A673 (cell line): Measurements from ENCODE around the gene CNTN1. TPM values are rescaled to one million over a fixed set of nuclear protein-coding genes. Genes with fewer than 3 reads are reported as not detected.

Experiments used
- BruUV-seq: library from RNA; stranded (reverse); fragments of 400-500 nt; replicated peaks from 2 replicates; lab custom pipeline; 2021; lab: Mats Ljungman, UMichigan
- CTCF ChIA-PET: fragments of 300-600 bp; sonication (Branson Sonifier 250); formaldehyde crosslinking; loops from one replicate; lab custom pipeline; 2022; ENCODE audit warnings: antibody characterized with exemption; lab: Charles Lee
- POLR2A ChIA-PET: fragments of 300-600 bp; sonication (Branson Sonifier 250); formaldehyde crosslinking; loops from one replicate; lab custom pipeline; 2022; ENCODE audit warnings: antibody characterized with exemption; ENCODE audit not compliant: low non-redundant PET; lab: Charles Lee
- DNase-seq: peaks from one replicate; pipeline ENCODE4 v3.0.0-alpha.2; 2015; ENCODE audit warnings: low spot score
- H3K27ac ChIP-seq: fragments of 200-600 bp; sonication (generic); 2 replicates; pipeline ENCODE4 v1.5.1; 2016; ENCODE audit warnings: mixed run types, low read depth, mild to moderate bottlenecking, mixed read lengths, antibody characterized with exemption, low read length; ENCODE audit not compliant: poor library complexity, severe bottlenecking
- H3K27me3 ChIP-seq: fragments of 200-600 bp; sonication (generic); replicated peaks from 2 replicates; pipeline ENCODE4 v1.6.1; 2017; ENCODE audit warnings: mixed run types, low read depth, mild to moderate bottlenecking, mixed read lengths, antibody characterized with exemption, low read length; ENCODE audit not compliant: insufficient read depth, poor library complexity
- H3K36me3 ChIP-seq: fragments of 200-600 bp; sonication (generic); 2 replicates; pipeline ENCODE4 v1.6.1; 2016; ENCODE audit warnings: mixed run types, mild to moderate bottlenecking, mixed read lengths, antibody characterized with exemption, low read length; ENCODE audit not compliant: insufficient read depth, poor library complexity, severe bottlenecking
- H3K4me1 ChIP-seq: fragments of 200-600 bp; sonication (generic); 2 replicates; pipeline ENCODE4 v1.6.1; 2017; ENCODE audit warnings: mixed run types, mild to moderate bottlenecking, mixed read lengths, antibody characterized with exemption, low read length; ENCODE audit not compliant: insufficient read depth, poor library complexity, severe bottlenecking
- H3K4me3 ChIP-seq: fragments of 200-600 bp; sonication (generic); 2 replicates; pipeline ENCODE4 v1.5.1; 2016; ENCODE audit warnings: low read depth, mixed run types, mild to moderate bottlenecking, mixed read lengths, low read length; ENCODE audit not compliant: poor library complexity, severe bottlenecking
- H3K9me3 ChIP-seq: fragments of 200-600 bp; sonication (generic); 2 replicates; pipeline ENCODE4 v1.6.1; 2016; ENCODE audit warnings: mixed run types, low read depth, mild to moderate bottlenecking, mixed read lengths, antibody characterized with exemption, low read length; ENCODE audit not compliant: poor library complexity, severe bottlenecking
- EZH2 ChIP-seq: fragments of 200-600 bp; sonication (generic); IDR thresholded peaks from 2 replicates; pipeline ENCODE4 v1.6.1; 2017; ENCODE audit warnings: borderline replicate concordance, low read depth, mild to moderate bottlenecking, mixed read lengths, antibody characterized with exemption, low read length; ENCODE audit not compliant: poor library complexity, severe bottlenecking
- intact Hi-C: fragments of 100-400 bp; cut with micrococcal nuclease; formaldehyde crosslinking; loops from one replicate; pipeline ENCODE4 v1.10.0; 2022; ENCODE audit not compliant: unreplicated experiment
- total RNA-seq: library from RNA; stranded (reverse); gene quantifications from 2 replicates; pipeline ENCODE4 v1.2.3, GENCODE V29; 2021
- TF ChIP-seq, protein P1 (sequence below): fragments of 300-800, 200-600 bp; sonication (generic); conservative IDR thresholded peaks from 2 replicates; pipeline ENCODE4 v1.5.1; 2017; ENCODE audit warnings: low read depth, mild to moderate bottlenecking, antibody characterized with exemption, low read length, moderate library complexity, mixed read lengths

CNTN1 gene
- total RNA-seq, 1 experiment from 2014 or later: 0.90 TPM

DNA sequence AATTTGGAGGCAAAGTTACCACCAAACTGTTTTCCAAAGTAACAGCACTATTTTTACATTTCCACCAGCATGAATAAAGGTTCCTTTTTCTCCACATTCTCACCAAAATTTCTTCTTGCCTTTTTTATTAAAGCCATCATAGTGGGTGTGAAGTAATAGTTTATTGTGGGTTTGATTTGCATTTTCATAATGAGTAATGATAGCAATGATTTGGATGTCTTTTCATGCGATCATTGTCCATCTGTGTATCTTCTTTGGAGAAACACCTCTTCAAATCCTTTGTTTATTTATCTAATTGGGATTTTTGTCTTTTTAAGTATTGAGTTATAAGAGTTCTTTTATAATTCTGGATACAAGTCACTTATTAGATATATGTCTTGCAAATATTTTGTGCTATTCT lies 172.7 kb downstream of the CNTN1 start:
- no peak for DNase-seq
- ChIA-PET CTCF (no interaction called here), POLR2A (no interaction called here)
- Histone ChIP-seq H3K27ac (no peak overlapping the region), H3K9me3 (no peaks in the 10 kb centered on the region), H3K27me3 (no peaks in the 10 kb centered on the region), H3K4me1 (no peaks in the 10 kb centered on the region), H3K4me3 (no peak overlapping the region), H3K36me3 (no peaks in the 10 kb centered on the region)
- TF ChIP-seq EZH2: no peak
- TF ChIP-seq, protein P1, sequence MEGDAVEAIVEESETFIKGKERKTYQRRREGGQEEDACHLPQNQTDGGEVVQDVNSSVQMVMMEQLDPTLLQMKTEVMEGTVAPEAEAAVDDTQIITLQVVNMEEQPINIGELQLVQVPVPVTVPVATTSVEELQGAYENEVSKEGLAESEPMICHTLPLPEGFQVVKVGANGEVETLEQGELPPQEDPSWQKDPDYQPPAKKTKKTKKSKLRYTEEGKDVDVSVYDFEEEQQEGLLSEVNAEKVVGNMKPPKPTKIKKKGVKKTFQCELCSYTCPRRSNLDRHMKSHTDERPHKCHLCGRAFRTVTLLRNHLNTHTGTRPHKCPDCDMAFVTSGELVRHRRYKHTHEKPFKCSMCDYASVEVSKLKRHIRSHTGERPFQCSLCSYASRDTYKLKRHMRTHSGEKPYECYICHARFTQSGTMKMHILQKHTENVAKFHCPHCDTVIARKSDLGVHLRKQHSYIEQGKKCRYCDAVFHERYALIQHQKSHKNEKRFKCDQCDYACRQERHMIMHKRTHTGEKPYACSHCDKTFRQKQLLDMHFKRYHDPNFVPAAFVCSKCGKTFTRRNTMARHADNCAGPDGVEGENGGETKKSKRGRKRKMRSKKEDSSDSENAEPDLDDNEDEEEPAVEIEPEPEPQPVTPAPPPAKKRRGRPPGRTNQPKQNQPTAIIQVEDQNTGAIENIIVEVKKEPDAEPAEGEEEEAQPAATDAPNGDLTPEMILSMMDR: no peak
- BruUV-seq: no TSS peak
- intact Hi-C loops: no loop called here

DNA sequence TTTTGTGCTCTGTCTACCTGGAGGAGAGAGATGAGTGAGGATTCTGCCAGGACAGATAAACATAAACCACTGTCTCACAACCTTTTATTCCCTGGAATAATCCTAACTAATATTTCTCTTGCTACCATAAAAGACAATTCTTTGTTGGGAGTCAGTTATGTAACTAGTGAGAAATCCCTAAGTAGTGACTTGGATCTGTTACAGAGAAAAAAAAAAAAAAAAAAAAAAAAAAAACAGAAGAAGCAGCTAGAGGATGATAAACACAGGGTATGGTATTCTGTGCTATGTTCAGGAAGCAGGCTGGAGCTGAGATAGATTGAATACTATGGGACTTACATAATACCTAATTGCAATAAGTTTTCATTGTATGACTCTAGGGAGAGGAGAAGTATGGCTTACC lies 178.7 kb downstream of the CNTN1 start:
- intact Hi-C loops: no loop called here
- Histone ChIP-seq H3K4me3 (no peak overlapping the region), H3K27me3 (no peaks in the 10 kb centered on the region), H3K4me1 (peaks cover 4% of the 10 kb centered on the region), H3K9me3 (no peaks in the 10 kb centered on the region), H3K36me3 (no peaks in the 10 kb centered on the region), H3K27ac (no peak overlapping the region)
- ChIA-PET POLR2A (interaction anchor here (0.6 kb wide), 1 partner anchor 1668 kb away, joined by 6 read pairs; no protein-coding TSS in a partner anchor), CTCF (no interaction called here)
- TF ChIP-seq EZH2: no peak
- TF ChIP-seq, protein P1: no peak
- peak; percentile 10 for DNase-seq
- BruUV-seq: no TSS peak

DNA sequence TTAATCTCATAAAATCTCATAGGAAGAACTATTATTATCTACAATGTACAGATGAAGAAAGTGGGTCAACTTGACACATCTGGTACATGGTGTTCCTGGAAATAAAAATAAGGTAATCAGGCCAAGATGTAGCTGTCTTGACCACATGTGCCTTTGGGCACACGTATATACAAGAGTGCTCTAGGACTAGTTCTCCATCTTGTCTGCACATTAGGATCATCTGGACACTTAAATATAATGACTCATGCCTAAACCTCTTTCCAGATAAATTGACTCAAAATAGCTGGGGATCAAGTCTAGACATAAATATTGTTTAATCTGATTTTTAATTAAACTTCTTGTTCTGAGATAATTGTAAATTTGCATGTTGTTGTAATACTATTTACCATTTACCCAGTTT lies 182.6 kb downstream of the CNTN1 start:
- TF ChIP-seq, protein P1: no peak
- no peak for TF ChIP-seq EZH2
- Histone ChIP-seq H3K27ac (no peak overlapping the region), H3K4me1 (peaks cover 4% of the 10 kb centered on the region), H3K27me3 (no peaks in the 10 kb centered on the region), H3K4me3 (no peak overlapping the region), H3K9me3 (no peaks in the 10 kb centered on the region), H3K36me3 (no peaks in the 10 kb centered on the region)
- BruUV-seq: no TSS peak
- ChIA-PET POLR2A (no interaction called here), CTCF (no interaction called here)
- intact Hi-C loops: no loop called here
- no peak for DNase-seq
